A549 treated with Mapracorat at 1 μM for 4 hours (cell line): Measurements from ENCODE around the gene ATAD3A. TPM values are rescaled to one million over a fixed set of nuclear protein-coding genes. Genes with fewer than 3 reads are reported as not detected.

Source experiments
- total RNA-seq: library from RNA; stranded (reverse); fragments of 200-300 nt; extraction: Qiagen RNA extraction; gene quantifications from 5 replicates; pipeline ENCODE4 v1.2.3, GENCODE V29; 2022

Gene ATAD3A
- total RNA-seq: 28.1 to 41.2 TPM (median 37.2 TPM) in 5 replicates

DNA sequence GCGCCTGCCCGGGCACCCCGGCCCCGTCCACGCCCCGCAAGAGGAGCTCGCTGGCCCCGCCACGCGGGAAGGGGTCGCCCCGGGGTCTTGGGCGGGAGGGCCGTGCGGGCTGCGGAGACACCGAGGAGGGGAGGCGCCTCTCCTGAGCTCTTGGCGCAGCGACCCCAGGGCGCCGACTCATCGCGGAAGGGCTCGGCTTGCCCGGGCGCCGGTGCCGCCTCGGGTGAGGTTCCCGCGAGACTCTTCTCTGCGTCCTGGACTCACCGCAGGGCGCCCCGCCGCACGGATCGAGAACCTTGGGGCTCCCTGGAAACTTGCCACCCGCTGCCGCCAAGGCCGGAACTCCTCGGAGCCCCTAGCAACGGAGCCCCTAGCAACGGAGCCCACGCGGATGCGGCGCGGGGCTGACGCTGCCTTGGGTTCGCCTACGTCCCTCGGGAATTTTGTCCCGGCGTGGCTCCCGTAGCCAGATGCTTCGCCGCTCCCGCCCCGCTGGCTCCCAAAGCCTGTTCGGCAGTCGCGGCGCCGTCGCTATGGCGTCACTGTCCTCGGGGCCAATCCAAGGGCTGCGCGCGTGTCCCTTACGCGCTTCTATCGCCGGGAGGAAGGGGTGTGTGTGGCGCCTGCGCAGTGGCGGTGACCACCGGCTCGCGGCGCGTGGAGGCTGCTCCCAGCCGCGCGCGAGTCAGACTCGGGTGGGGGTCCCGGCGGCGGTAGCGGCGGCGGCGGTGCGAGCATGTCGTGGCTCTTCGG is at the start of gene ATAD3A:
Gene ATAD3A, plus strand, starts transcription at position 630 of the 753 bp plus-strand sequence. Its CDS starts 107 bp downstream, at position 737.

DNA sequence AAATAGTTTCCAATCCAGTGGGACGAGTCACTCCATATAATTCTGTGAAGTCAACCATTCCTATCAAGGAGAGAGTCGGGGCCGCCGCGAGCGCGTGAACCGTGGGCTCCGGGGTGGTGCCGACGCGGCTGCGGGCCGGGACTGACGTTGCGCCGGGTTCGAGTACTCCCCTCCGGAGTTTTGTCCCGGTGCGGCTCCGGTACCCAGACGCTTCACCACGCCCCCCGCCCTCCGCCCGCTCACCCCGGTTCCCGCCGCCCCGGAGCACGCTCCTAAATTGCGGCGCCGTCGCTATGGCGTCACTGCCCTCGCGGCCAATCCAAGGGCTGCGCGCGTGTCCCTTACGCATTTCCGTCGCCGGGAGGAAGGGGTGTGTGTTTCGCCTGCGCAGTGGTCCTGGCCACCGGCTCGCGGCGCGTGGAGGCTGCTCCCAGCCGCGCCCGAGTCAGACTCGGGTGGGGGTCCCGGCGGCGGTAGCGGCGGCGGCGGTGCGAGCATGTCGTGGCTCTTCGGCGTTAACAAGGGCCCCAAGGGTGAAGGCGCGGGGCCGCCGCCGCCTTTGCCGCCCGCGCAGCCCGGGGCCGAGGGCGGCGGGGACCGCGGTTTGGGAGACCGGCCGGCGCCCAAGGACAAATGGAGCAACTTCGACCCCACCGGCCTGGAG is 40.4 kb upstream of the ATAD3A start, which contains the start of gene ATAD3B:
Gene ATAD3B, plus strand, starts transcription at position 377 of the 664 bp plus-strand sequence. Its CDS starts 120 bp downstream, at position 497.

DNA sequence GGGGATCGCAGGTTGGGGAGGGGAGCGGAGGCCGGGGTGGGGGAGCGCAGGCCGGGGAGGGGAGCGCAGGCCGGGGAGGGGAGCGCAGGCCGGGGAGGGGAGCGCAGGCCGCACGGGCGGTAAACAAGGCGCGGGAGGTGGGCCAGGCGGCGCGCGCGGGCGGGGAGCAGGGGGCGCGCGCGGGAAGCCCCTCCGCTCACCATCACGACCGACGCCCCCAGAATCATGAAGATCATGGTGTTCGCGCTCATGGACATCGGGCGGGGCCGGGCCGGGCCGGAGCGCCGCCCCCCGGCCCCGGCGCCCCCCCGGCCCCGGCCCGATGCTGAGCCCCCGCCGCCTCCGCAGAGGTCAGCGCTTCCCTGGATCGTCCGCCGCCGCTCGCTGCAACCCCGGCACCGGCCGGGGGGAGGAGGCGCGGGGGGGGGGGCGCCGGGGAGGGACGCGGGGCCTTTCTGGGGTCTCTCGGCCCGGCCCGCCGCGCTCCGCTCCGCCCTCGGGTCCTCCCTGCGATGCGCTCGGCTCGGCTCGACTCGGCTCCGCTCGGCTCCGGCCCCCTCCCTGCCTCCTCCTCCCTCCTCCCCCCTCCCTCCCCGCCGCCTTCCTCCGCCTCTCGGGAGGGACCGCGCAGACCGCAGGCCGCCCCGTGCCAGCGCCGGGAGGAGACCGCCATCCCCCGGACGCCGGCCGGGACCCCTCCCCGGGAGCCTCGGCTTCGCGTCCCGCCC is 28.3 kb downstream of the ATAD3A start, which contains the start of gene TMEM240:
Gene TMEM240, minus strand, starts transcription at position 535 of the 728 bp plus-strand sequence. Its CDS starts 278 bp downstream, at position 257.

DNA sequence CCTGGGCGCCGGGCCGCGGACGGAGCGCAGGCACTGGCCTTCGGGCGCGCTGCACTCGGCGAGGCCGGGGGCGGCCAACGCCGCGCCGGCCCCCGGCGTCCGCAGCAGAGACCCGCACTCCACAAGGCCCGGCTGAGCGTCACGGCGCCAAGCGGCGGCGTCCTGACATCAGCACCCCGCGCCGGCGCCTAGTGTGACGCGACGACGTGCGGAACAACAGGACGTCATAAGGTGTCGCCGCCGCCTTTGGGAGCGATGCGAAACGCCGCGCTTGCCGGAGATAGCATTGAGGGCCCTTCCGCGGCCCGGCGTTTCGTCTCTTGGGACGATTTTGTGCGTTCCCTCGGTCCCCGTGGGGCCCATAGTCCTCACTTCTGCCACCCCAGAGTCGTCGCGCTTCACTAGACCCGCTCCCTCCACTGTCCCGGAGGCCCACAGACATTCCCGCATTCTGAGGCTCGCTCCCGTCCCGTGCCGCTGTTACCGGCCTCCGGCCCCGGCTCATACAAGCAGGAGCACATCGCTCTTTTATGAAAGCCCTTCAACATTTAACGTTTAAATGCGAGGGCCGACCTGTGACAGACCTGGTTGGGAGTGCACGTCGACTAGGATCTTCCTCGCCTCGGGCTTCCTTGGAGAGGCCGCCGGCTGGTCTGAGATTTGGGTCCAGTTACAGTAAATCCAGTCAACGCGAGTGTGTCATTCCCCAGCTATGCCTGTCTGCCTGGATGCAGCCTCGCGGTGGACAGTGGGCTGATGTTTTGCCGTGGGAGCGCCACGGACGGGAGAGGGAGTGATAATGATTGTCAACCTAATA is 63.0 kb downstream of the ATAD3A start, which contains the start of gene SSU72:
Gene SSU72, minus strand, starts transcription at position 143 of the 817 bp plus-strand sequence. CDS start 306 bp downstream, outside the sequence.

Other genes starting within 250 kb of the ATAD3A start
- gene UBE2J2, start 238.3 kb upstream of the ATAD3A start, total RNA-seq: 34.9 to 47.9 TPM (median 46.3 TPM) in 5 replicates
- 0.55 to 1.4 TPM (median 1.1 TPM) in 5 replicates for gene SCNN1D, start 231.7 kb upstream of the ATAD3A start, total RNA-seq
- gene ACAP3, start 204.2 kb upstream of the ATAD3A start, total RNA-seq: 7.7 to 20.8 TPM (median 16.8 TPM) in 5 replicates
- 15.3 to 25.8 TPM (median 22.7 TPM) in 5 replicates for gene PUSL1, start 203.6 kb upstream of the ATAD3A start, total RNA-seq
- 44.9 to 66.1 TPM (median 60.9 TPM) in 5 replicates for gene INTS11, start 187.5 kb upstream of the ATAD3A start, total RNA-seq
- gene CPTP, start 187.4 kb upstream of the ATAD3A start, total RNA-seq: 15.0 to 22.7 TPM (median 22.0 TPM) in 5 replicates
- 0.14 to 0.30 TPM (median 0.16 TPM) in 5 replicates for gene TAS1R3, start 180.9 kb upstream of the ATAD3A start, total RNA-seq
- 38.7 to 77.6 TPM (median 66.9 TPM) in 5 replicates for gene DVL1, start 162.7 kb upstream of the ATAD3A start, total RNA-seq
- 0.19 to 0.46 TPM (median 0.32 TPM) in 4 of 5 replicates, not detected in the other for gene MXRA8, start 153.6 kb upstream of the ATAD3A start, total RNA-seq
- 107 to 186 TPM (median 170 TPM) in 5 replicates for gene AURKAIP1, start 137.0 kb upstream of the ATAD3A start, total RNA-seq
- 42.1 to 63.9 TPM (median 54.3 TPM) in 5 replicates for gene CCNL2, start 112.8 kb upstream of the ATAD3A start, total RNA-seq
- gene MRPL20, start 104.9 kb upstream of the ATAD3A start, total RNA-seq: 130 to 166 TPM (median 137 TPM) in 5 replicates
- gene ANKRD65, start 90.9 kb upstream of the ATAD3A start, total RNA-seq: 0.07 to 0.19 TPM in 2 of 5 replicates, not detected in the others
- 3.6 to 14.7 TPM (median 14.1 TPM) in 5 replicates for gene VWA1, start 76.5 kb upstream of the ATAD3A start, total RNA-seq
- gene ATAD3C, start 62.5 kb upstream of the ATAD3A start, total RNA-seq: not detected in 5 replicates
- gene ATAD3B, start 40.4 kb upstream of the ATAD3A start, total RNA-seq: 1.2 to 3.6 TPM (median 3.0 TPM) in 5 replicates
- 0.24 to 1.1 TPM (median 0.32 TPM) in 5 replicates for gene TMEM240, start 28.5 kb downstream of the ATAD3A start, total RNA-seq
- gene SSU72, start 62.7 kb downstream of the ATAD3A start, total RNA-seq: 90.7 to 106 TPM (median 100 TPM) in 5 replicates
- gene FNDC10, start 88.0 kb downstream of the ATAD3A start, total RNA-seq: 5.8 to 8.8 TPM (median 8.1 TPM) in 5 replicates
- 7.2 to 20.5 TPM (median 19.5 TPM) in 5 replicates for gene MIB2, start 103.3 kb downstream of the ATAD3A start, total RNA-seq
- 0.18 to 1.2 TPM (median 0.64 TPM) in 5 replicates for gene MMP23B, start 120.0 kb downstream of the ATAD3A start, total RNA-seq
- 24.2 to 26.3 TPM (median 25.5 TPM) in 5 replicates for gene CDK11B, start 146.8 kb downstream of the ATAD3A start, total RNA-seq
- gene SLC35E2B, start 180.6 kb downstream of the ATAD3A start, total RNA-seq: 9.2 to 13.4 TPM (median 12.5 TPM) in 5 replicates
- 18.0 to 28.0 TPM (median 22.9 TPM) in 5 replicates for gene CDK11A, start 212.2 kb downstream of the ATAD3A start, total RNA-seq